Right lung (tissue), 5 donors: ENCODE measurements around the gene CWC25. TPM values are rescaled to one million over a fixed set of nuclear protein-coding genes. Genes with fewer than 3 reads are reported as not detected.
"Not testable (repeated sequence)": the region's sequence is repeated elsewhere in the genome, so short reads cannot be mapped to it uniquely, and the experiment has no call there.

Experiments used
- DNase-seq, 2 donors: peaks; one replicate each; pipeline ENCODE4 v3.0.0-alpha.2; 2013
- polyA plus RNA-seq, 5 donors: library from polyadenylated mRNA; unstranded; fragments of 120-200 nt; gene quantifications; one replicate each; pipeline versions ENCODE4 v1.2.1 to v1.2.3, GENCODE V29; 2013; ENCODE audit warnings: inconsistent platforms in 1 of 5, low replicate concordance in 1 of 5; ENCODE audit not compliant: insufficient read length in 5 of 5, insufficient read depth in 1 of 5

CWC25 gene
- polyA plus RNA-seq, 5 donors = 25.3 to 29.6 (median 26.5) TPM

- DNase-seq = peak; percentile 97 to 98
Measured at GRCh38 chr17:38853292-38854219, 28.4 kb upstream of the CWC25 start, which contains the start of gene RPL23. Gene RPL23 (minus strand): TSS chr17:38853721. CDS start chr17:38853710, 11 bp downstream.

- DNase-seq = no peak
Measured at GRCh38 chr17:38852771-38853291, 27.7 kb upstream of the CWC25 start.

GRCh38 chr17:38851434-38851833 is 26.3 kb upstream of the CWC25 start:
- no peak for DNase-seq

GRCh38 chr17:38850374-38850773 is 25.3 kb upstream of the CWC25 start:
- no peak for DNase-seq

GRCh38 chr17:38848939-38849605 is 24.0 kb upstream of the CWC25 start:
- no peak for DNase-seq

GRCh38 chr17:38848557-38848891 is 23.4 kb upstream of the CWC25 start:
- DNase-seq = no peak

- no peak for DNase-seq
Measured at GRCh38 chr17:38844261-38844757, 19.2 kb upstream of the CWC25 start.

GRCh38 chr17:38825762-38826247 is 684 bp upstream of the CWC25 start:
- no peak for DNase-seq

- DNase-seq = no peak
Measured at GRCh38 chr17:38815576-38816193, 9.4 kb downstream of the CWC25 start.

GRCh38 chr17:38809828-38810227 is 15.3 kb downstream of the CWC25 start:
- DNase-seq = no peak

GRCh38 chr17:38800237-38800760 is 24.8 kb downstream of the CWC25 start:
- peak in 1 of 2 donors; percentile 19 for DNase-seq

GRCh38 chr17:38799501-38800236 is 25.5 kb downstream of the CWC25 start, which contains the start of gene PIP4K2B:
Gene PIP4K2B (minus strand): TSS chr17:38799556. CDS start chr17:38799424, 132 bp downstream.
- DNase-seq = peak; percentile 97 to 98

GRCh38 chr17:38798614-38799500 is 26.3 kb downstream of the CWC25 start:
- peak in 1 of 2 donors; percentile 36 for DNase-seq

- no peak for DNase-seq
Measured at GRCh38 chr17:38797828-38798227, 27.3 kb downstream of the CWC25 start.

GRCh38 chr17:38797158-38797490 is 28.0 kb downstream of the CWC25 start:
- DNase-seq = no peak

- no peak for DNase-seq
Measured at GRCh38 chr17:38796451-38797157, 28.5 kb downstream of the CWC25 start.

- DNase-seq = no peak
Measured at GRCh38 chr17:38794221-38794620, 30.9 kb downstream of the CWC25 start.

- no peak for DNase-seq
Measured at GRCh38 chr17:38791162-38791561, 34.0 kb downstream of the CWC25 start.

- DNase-seq = not testable (repeated sequence)
Measured at GRCh38 chr17:38790148-38790707, 34.9 kb downstream of the CWC25 start.
